ENCODE data around the gene YIPF6. TPM values are rescaled to one million over a fixed set of nuclear protein-coding genes. Genes with fewer than 3 reads are reported as not detected.

The YIPF6 gene
- total and polyA plus RNA-seq, 2 experiments from 2014 or later = 17.0 to 39.2 TPM

DNA sequence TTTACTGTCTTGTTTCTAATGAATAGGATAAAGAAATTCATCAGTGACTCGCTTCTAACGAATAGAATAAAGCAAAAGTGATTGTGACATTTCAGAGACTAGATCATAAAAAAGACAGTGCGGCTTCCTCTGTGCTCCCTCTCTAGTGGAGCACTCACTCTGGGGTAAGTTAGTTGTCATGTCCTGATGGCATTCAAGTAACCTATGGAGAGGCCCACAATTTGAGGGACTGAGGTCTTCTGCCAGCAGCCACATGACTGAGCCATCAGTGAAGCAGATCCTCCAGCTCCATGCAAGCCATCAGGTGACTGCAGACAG is 72.4 kb downstream of the YIPF6 start:
- DNase-seq (ENCODE audit: low read depth in 1 of 2, low spot score in 1 of 2) = no peak
- Histone ChIP-seq H3K36me3 (no peaks in the 10 kb centered on the region), H3K9me3 (ENCODE audit: low read depth) (no peaks in the 10 kb centered on the region), H3K4me3 (no peak overlapping the region), H3K27ac (no peak overlapping the region), H3K27me3 (no peaks in the 10 kb centered on the region), H3K4me1 (ENCODE audit: low read depth) (no peaks in the 10 kb centered on the region)
- TF ChIP-seq, protein P1, sequence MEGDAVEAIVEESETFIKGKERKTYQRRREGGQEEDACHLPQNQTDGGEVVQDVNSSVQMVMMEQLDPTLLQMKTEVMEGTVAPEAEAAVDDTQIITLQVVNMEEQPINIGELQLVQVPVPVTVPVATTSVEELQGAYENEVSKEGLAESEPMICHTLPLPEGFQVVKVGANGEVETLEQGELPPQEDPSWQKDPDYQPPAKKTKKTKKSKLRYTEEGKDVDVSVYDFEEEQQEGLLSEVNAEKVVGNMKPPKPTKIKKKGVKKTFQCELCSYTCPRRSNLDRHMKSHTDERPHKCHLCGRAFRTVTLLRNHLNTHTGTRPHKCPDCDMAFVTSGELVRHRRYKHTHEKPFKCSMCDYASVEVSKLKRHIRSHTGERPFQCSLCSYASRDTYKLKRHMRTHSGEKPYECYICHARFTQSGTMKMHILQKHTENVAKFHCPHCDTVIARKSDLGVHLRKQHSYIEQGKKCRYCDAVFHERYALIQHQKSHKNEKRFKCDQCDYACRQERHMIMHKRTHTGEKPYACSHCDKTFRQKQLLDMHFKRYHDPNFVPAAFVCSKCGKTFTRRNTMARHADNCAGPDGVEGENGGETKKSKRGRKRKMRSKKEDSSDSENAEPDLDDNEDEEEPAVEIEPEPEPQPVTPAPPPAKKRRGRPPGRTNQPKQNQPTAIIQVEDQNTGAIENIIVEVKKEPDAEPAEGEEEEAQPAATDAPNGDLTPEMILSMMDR (IDR thresholded peaks at IDR 0.05; ENCODE audit: low read depth, low read length) = no peak

DNA sequence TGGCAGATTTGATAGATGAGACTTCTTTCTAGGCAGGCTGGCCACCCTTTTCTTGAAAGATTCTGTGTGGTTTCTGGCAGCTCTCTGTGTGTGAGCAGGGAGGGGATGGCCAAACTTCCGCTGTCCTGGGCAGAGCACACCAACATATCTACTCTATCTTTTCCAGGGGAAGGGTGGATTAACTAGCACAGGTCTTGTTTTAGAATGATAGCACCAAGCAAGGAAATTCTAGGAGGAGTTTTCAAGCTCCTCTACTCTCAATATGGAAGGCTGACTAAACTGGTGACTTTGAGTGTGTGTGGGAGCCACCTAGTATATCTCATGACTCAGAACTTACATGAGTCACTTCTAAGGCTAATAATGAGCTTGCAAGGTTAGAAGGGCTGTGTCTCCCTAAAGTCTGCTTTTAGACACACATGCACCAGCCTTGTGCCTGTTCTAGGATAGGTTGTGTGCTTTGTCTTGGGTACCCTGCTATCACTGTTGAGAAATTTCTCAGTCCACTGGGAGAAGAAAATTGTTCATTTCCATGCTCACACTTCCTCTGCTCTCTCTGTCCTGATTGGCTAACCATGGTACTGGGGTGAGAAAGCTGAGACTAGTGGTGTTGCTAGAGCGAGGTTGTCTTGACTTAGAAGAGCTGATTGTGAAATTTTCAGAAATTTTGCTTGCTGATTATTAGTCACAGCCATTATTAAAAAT is 72.9 kb downstream of the YIPF6 start:
- Histone ChIP-seq H3K4me3 (no peak overlapping the region), H3K4me1 (ENCODE audit: low read depth) (no peaks in the 10 kb centered on the region), H3K27me3 (no peaks in the 10 kb centered on the region), H3K36me3 (no peaks in the 10 kb centered on the region), H3K27ac (no peak overlapping the region), H3K9me3 (ENCODE audit: low read depth) (no peaks in the 10 kb centered on the region)
- peak in 1 of 2 donors; percentile 84 for DNase-seq (ENCODE audit: low read depth in 1 of 2, low spot score in 1 of 2)
- TF ChIP-seq, protein P1 (IDR thresholded peaks at IDR 0.05; ENCODE audit: low read depth, low read length) = no peak

DNA sequence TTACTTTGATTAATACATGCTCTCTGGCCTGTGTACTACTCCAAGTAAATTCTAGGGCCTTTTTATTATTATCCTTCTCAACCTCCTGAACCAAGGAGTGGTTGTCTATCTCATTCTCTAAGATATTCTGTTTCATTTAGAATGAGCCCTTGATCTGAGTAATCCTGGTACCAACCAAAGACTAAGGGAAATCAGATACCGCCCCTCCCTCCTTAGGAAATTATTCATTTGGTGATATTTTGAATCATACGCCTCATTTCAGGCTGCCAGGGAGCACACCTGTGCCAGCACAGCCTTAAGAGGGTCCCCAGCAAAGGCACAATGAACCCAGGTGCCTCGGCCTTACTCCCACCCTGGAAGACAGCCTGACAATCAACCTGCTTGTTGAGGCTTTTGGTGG is 75.4 kb downstream of the YIPF6 start:
- no peak for DNase-seq (ENCODE audit: low read depth in 1 of 2, low spot score in 1 of 2)
- no peak overlapping the region for H3K4me3 ChIP-seq
- no peaks in the 10 kb centered on the region for H3K27me3 ChIP-seq
- H3K27ac ChIP-seq = no peak overlapping the region
- TF ChIP-seq, protein P1 (IDR thresholded peaks at IDR 0.05; ENCODE audit: low read depth, low read length) = no peak
- no peaks in the 10 kb centered on the region for H3K4me1 ChIP-seq (ENCODE audit: low read depth)
- no peaks in the 10 kb centered on the region for H3K36me3 ChIP-seq
- no peaks in the 10 kb centered on the region for H3K9me3 ChIP-seq (ENCODE audit: low read depth)

DNA sequence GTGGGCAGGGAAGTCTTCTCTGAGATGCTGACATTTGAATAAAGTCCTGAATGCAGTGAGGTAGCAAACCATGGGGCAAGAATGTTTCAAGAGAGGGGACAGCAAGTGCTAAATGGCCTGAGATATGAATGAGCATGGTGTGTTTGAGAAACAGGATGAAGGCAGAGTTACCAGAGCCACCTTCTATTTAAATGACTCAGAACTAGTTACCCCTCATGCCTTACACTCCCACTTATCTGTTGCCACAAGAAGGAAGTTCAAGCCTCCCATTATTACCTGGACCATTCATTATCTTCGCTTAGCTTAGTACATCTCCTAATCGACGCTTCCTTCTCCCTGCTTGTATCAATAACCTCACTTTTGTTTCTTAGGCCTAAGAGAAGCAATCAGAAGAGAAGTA is 81.0 kb downstream of the YIPF6 start:
- H3K4me3 ChIP-seq = no peak overlapping the region
- DNase-seq (ENCODE audit: low read depth in 1 of 2, low spot score in 1 of 2) = no peak
- H3K9me3 ChIP-seq (ENCODE audit: low read depth) = no peaks in the 10 kb centered on the region
- H3K27ac ChIP-seq = no peak overlapping the region
- no peaks in the 10 kb centered on the region for H3K27me3 ChIP-seq
- H3K4me1 ChIP-seq (ENCODE audit: low read depth) = no peaks in the 10 kb centered on the region
- H3K36me3 ChIP-seq = no peaks in the 10 kb centered on the region
- TF ChIP-seq, protein P1 (IDR thresholded peaks at IDR 0.05; ENCODE audit: low read depth, low read length) = no peak

DNA sequence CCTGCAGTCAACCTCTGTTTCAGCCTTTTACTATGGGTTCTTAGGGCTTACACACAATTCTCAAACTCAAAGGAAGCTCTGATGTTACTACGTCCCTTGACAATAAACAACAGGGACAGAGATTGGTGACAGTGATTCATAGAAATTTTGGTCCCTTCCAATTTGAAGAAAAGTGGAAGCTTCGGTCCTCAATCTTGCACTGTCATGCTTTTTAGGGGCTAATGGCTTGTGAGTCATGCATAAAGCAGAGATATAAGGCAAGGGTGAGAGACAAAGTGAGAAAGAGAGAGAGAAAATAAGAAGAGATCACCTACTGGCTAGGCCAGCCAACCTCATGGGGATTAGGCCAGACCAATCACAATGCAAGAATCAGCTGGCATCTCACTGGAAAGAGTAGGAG is 85.4 kb downstream of the YIPF6 start:
- TF ChIP-seq, protein P1 (IDR thresholded peaks at IDR 0.05; ENCODE audit: low read depth, low read length) = no peak
- H3K36me3 ChIP-seq = no peaks in the 10 kb centered on the region
- no peaks in the 10 kb centered on the region for H3K4me1 ChIP-seq (ENCODE audit: low read depth)
- H3K9me3 ChIP-seq (ENCODE audit: low read depth) = no peaks in the 10 kb centered on the region
- no peak overlapping the region for H3K27ac ChIP-seq
- H3K27me3 ChIP-seq = no peaks in the 10 kb centered on the region
- no peak overlapping the region for H3K4me3 ChIP-seq
- no peak for DNase-seq (ENCODE audit: low read depth in 1 of 2, low spot score in 1 of 2)

Other genes starting within 250 kb of the YIPF6 start
- 4.7 and 7.0 TPM in 2 replicates for gene OPHN1, start 65.6 kb upstream of the YIPF6 start, total RNA-seq
- 2.4 and 2.8 TPM in 2 replicates for gene OPHN1, start 65.6 kb upstream of the YIPF6 start, polyA plus RNA-seq
- gene STARD8, start 148.6 kb downstream of the YIPF6 start, total RNA-seq = 1.9 TPM in 2 replicates
- 0.60 and 0.91 TPM in 2 replicates for gene STARD8, start 148.6 kb downstream of the YIPF6 start, polyA plus RNA-seq